ENCODE results near the gene CDH4.

Gene CDH4

GRCh38 chr20:61435184-61435822, 183.2 kb downstream of the CDH4 start:
- TF ChIP-seq EGR1 (IDR thresholded peaks at IDR 0.05): no peak
- TF ChIP-seq USF1 (IDR thresholded peaks at IDR 0.05): no peak
- TF ChIP-seq EP300 (IDR thresholded peaks at IDR 0.05; ENCODE audit: borderline replicate concordance): no peak
- no peak for TF ChIP-seq MAX (IDR thresholded peaks at IDR 0.05)
- no peak for TF ChIP-seq NFIC (IDR thresholded peaks at IDR 0.05)
- no peak for TF ChIP-seq TAF1 (IDR thresholded peaks at IDR 0.05; ENCODE audit: low read depth)
- no peak for TF ChIP-seq FOXM1 (IDR thresholded peaks at IDR 0.05; ENCODE audit: borderline replicate concordance, low read depth)
- TF ChIP-seq ZBTB7A (IDR thresholded peaks at IDR 0.05; ENCODE audit: low read depth): no peak
- TF ChIP-seq CEBPB (IDR thresholded peaks at IDR 0.05): no peak
- TF ChIP-seq RAD21 (IDR thresholded peaks at IDR 0.05; ENCODE audit: low read depth): no peak
- no peak for TF ChIP-seq TEAD4 (IDR thresholded peaks at IDR 0.05)
- no peak for TF ChIP-seq TCF12 (IDR thresholded peaks at IDR 0.05; ENCODE audit: low read depth)
- no peak for TF ChIP-seq YY1 (IDR thresholded peaks at IDR 0.05; ENCODE audit: low read depth)
- no peak for TF ChIP-seq REST (IDR thresholded peaks at IDR 0.05; ENCODE audit: low read depth)
- no peak for TF ChIP-seq CREB1 (IDR thresholded peaks at IDR 0.05; ENCODE audit: low read depth)

GRCh38 chr20:61435823-61436220, 183.8 kb downstream of the CDH4 start:
- TF ChIP-seq CREB1 (IDR thresholded peaks at IDR 0.05; ENCODE audit: low read depth): no peak
- no peak for TF ChIP-seq TCF12 (IDR thresholded peaks at IDR 0.05; ENCODE audit: low read depth)
- no peak for TF ChIP-seq RAD21 (IDR thresholded peaks at IDR 0.05; ENCODE audit: low read depth)
- TF ChIP-seq ZBTB7A (IDR thresholded peaks at IDR 0.05; ENCODE audit: low read depth): no peak
- TF ChIP-seq TEAD4 (IDR thresholded peaks at IDR 0.05): no peak
- no peak for TF ChIP-seq NFIC (IDR thresholded peaks at IDR 0.05)
- no peak for TF ChIP-seq FOXM1 (IDR thresholded peaks at IDR 0.05; ENCODE audit: borderline replicate concordance, low read depth)
- TF ChIP-seq TAF1 (IDR thresholded peaks at IDR 0.05; ENCODE audit: low read depth): no peak
- no peak for TF ChIP-seq REST (IDR thresholded peaks at IDR 0.05; ENCODE audit: low read depth)
- TF ChIP-seq EP300 (IDR thresholded peaks at IDR 0.05; ENCODE audit: borderline replicate concordance): no peak
- no peak for TF ChIP-seq USF1 (IDR thresholded peaks at IDR 0.05)
- TF ChIP-seq MAX (IDR thresholded peaks at IDR 0.05): no peak
- no peak for TF ChIP-seq EGR1 (IDR thresholded peaks at IDR 0.05)
- no peak for TF ChIP-seq CEBPB (IDR thresholded peaks at IDR 0.05)

- TF ChIP-seq CEBPB (IDR thresholded peaks at IDR 0.05): no peak
- no peak for TF ChIP-seq EP300 (IDR thresholded peaks at IDR 0.05; ENCODE audit: borderline replicate concordance)
- TF ChIP-seq CREB1 (IDR thresholded peaks at IDR 0.05; ENCODE audit: low read depth): no peak
- no peak for TF ChIP-seq TAF1 (IDR thresholded peaks at IDR 0.05; ENCODE audit: low read depth)
- TF ChIP-seq ZBTB7A (IDR thresholded peaks at IDR 0.05; ENCODE audit: low read depth): no peak
- TF ChIP-seq USF1 (IDR thresholded peaks at IDR 0.05): no peak
- no peak for TF ChIP-seq NFIC (IDR thresholded peaks at IDR 0.05)
- TF ChIP-seq TCF12 (IDR thresholded peaks at IDR 0.05; ENCODE audit: low read depth): no peak
- no peak for TF ChIP-seq RAD21 (IDR thresholded peaks at IDR 0.05; ENCODE audit: low read depth)
- no peak for TF ChIP-seq YY1 (IDR thresholded peaks at IDR 0.05; ENCODE audit: low read depth)
- no peak for TF ChIP-seq MAX (IDR thresholded peaks at IDR 0.05)
- no peak for TF ChIP-seq TEAD4 (IDR thresholded peaks at IDR 0.05)
- no peak for TF ChIP-seq EGR1 (IDR thresholded peaks at IDR 0.05)
- no peak for TF ChIP-seq REST (IDR thresholded peaks at IDR 0.05; ENCODE audit: low read depth)
- TF ChIP-seq FOXM1 (IDR thresholded peaks at IDR 0.05; ENCODE audit: borderline replicate concordance, low read depth): no peak
Measured at GRCh38 chr20:61436283-61436666, 184.2 kb downstream of the CDH4 start.

Measured in Ishikawa (cell line).